Measurements from ENCODE around the gene SLX9. TPM values are rescaled to one million over a fixed set of nuclear protein-coding genes. Genes with fewer than 3 reads are reported as not detected.

SLX9 gene
- total RNA-seq, 1 experiment from 2014 or later = 74.3 TPM

- no CpG with 5 or more reads among the region's 40 CpGs for WGBS (ENCODE audit: extremely low coverage, insufficient read length, low lambda C conversion rate)
- Histone ChIP-seq H3K4me1 (ENCODE audit: insufficient read depth, low read length) (no peaks in the 10 kb centered on the region), H3K56ac (ENCODE audit: insufficient read length, low read depth, low read length) (no peak overlapping the region), H4K5ac (ENCODE audit: insufficient read length, low read depth, low read length) (no peak overlapping the region), H3T11ph (ENCODE audit: low read length) (no peak overlapping the region), H2BK120ac (ENCODE audit: low read depth, low read length, poor library complexity, severe bottlenecking) (no peak overlapping the region), H2AFZ (ENCODE audit: low read length) (no peak overlapping the region), H4K20me1 (ENCODE audit: control insufficient read depth, insufficient read depth, insufficient read length) (no peaks in the 10 kb centered on the region), H4K8ac (replicated peaks; ENCODE audit: insufficient read length, low read depth, low read length) (no peak overlapping the region), H3K9me3 (ENCODE audit: control insufficient read depth, low read depth, low read length) (no peaks in the 10 kb centered on the region), H3K23ac (ENCODE audit: insufficient read length, low read depth, low read length) (no peak overlapping the region), H2BK15ac (ENCODE audit: low read depth, low read length) (no peak overlapping the region), H3K18ac (ENCODE audit: insufficient read length, low read depth, low read length) (no peak overlapping the region), H3K27ac (ENCODE audit: insufficient read length, low read depth, low read length) (no peak overlapping the region), H2BK12ac (ENCODE audit: insufficient read length, low read depth, low read length) (no peak overlapping the region), H3K4me2 (ENCODE audit: insufficient read depth, insufficient read length, low read length) (no peak overlapping the region), H3K9ac (ENCODE audit: extremely low read depth, insufficient read length, low read length) (no peak overlapping the region), H3K79me1 (ENCODE audit: insufficient read depth, low read depth, low read length, poor library complexity, severe bottlenecking) (no peaks in the 10 kb centered on the region), H4K91ac (ENCODE audit: insufficient read length, low read depth, low read length) (no peak overlapping the region), H2AK5ac (ENCODE audit: insufficient read length, low read length) (no peak overlapping the region), H3K14ac (ENCODE audit: insufficient read depth, low read length) (no peak overlapping the region), H3K4ac (ENCODE audit: low read depth, low read length) (no peak overlapping the region), H2BK20ac (ENCODE audit: low read depth, low read length, poor library complexity, severe bottlenecking) (no peak overlapping the region), H3K79me2 (ENCODE audit: insufficient read depth, low read length) (no peaks in the 10 kb centered on the region), H3K27me3 (ENCODE audit: insufficient read depth, low read length) (no peaks in the 10 kb centered on the region; the same call in 1 of the 2 replicates), H3K23me2 (ENCODE audit: insufficient read length, low read depth, low read length, poor library complexity, severe bottlenecking) (peaks cover 6% of the 10 kb centered on the region), H2BK5ac (ENCODE audit: insufficient read length, low read length) (no peak overlapping the region)
- DNase-seq = no peak
- Mint-ChIP-seq H3K4me3 (no peak overlapping the region), H3K36me3 (ENCODE audit: insufficient read depth in 1 of 3, low read depth in 3 of 3) (no peaks in the 10 kb centered on the region), H3K27ac (no peak overlapping the region), H3K9me3 (peaks cover 2 to 3% of the 10 kb centered on the region in 2 experiments; a peak in 2 of 5 replicates), H3K4me1 (peaks cover 6 to 9% of the 10 kb centered on the region in 2 experiments), H3K27me3 (ENCODE audit: low read depth) (peaks cover 19% of the 10 kb centered on the region)
- TF ChIP-seq CTCF (conservative IDR thresholded peaks at IDR 0.05) = no peak
Measured at GRCh38 chr21:45004481-45005247, 64.8 kb downstream of the SLX9 start.
